HEK293 (cell line): ENCODE data around the gene PEAR1.

Experiments
- CTCF ChIA-PET: fragments of 350-600 bp; formaldehyde crosslinking; extraction: SDS; loops from one replicate; lab custom pipeline; 2021; ENCODE audit warnings: antibody characterized with exemption; lab: Yijun Ruan, JAX
- POLR2A ChIA-PET: fragments of 300-600 bp; formaldehyde crosslinking; extraction: SDS; loops from one replicate; lab custom pipeline; 2020; ENCODE audit warnings: antibody characterized with exemption, inconsistent platforms; lab: Yijun Ruan, JAX
- H3K27ac ChIP-seq: fragments of 200-500 bp; sonication (Bioruptor generic); 2 replicates; pipeline ENCODE4 v1.5.1; 2014; ENCODE audit warnings: low read depth, low read length, control low read depth, inconsistent platforms; ENCODE audit errors: extremely low read depth
- H3K36me3 ChIP-seq, 2 experiments: fragments of 200-500 bp in 1 of 2; sonication (Bioruptor generic) in 1 of 2; 1 replicate in 1 of 2; 2 replicates in 1 of 2; pipeline ENCODE4 v1.5.1; 2014 to 2017; ENCODE audit warnings: inconsistent platforms in 2 of 2, low read length in 2 of 2; ENCODE audit not compliant: control insufficient read depth in 2 of 2, insufficient read depth in 1 of 2
- H3K4me1 ChIP-seq: fragments of 200-500 bp; sonication (Bioruptor generic); 2 replicates; pipeline ENCODE4 v1.5.1; 2014; ENCODE audit warnings: mild to moderate bottlenecking, low read length, inconsistent platforms; ENCODE audit not compliant: control insufficient read depth, insufficient read depth
- H3K4me3 ChIP-seq: 2 replicates; pipeline ENCODE4 v1.5.1; 2011; ENCODE audit warnings: low read depth, mild to moderate bottlenecking, control low read depth, low read length, moderate library complexity
- H3K9me3 ChIP-seq: fragments of 200-500 bp; sonication (Bioruptor generic); 2 replicates; pipeline ENCODE4 v1.5.1; 2014; ENCODE audit warnings: low read depth, low read length, inconsistent platforms; ENCODE audit not compliant: control insufficient read depth, insufficient read depth
- ATF2 ChIP-seq: fragments of 450-650 bp; formaldehyde crosslinking; IDR thresholded peaks from 2 replicates; pipeline ENCODE4 v1.5.1; 2016; ENCODE audit warnings: missing biosample characterization, missing genetic modification characterization, low read depth
- KLF17 ChIP-seq: fragments of 450-650 bp; formaldehyde crosslinking; IDR thresholded peaks from 2 replicates; pipeline ENCODE4 v1.5.1; 2016; ENCODE audit warnings: missing biosample characterization, missing genetic modification characterization
- ZBTB21 ChIP-seq: fragments of 450-650 bp; formaldehyde crosslinking; IDR thresholded peaks from 2 replicates; pipeline ENCODE4 v1.5.1; 2017; ENCODE audit warnings: missing biosample characterization, missing genetic modification characterization
- ZFP37 ChIP-seq: fragments of 450-650 bp; formaldehyde crosslinking; IDR thresholded peaks from 2 replicates; pipeline ENCODE4 v1.5.1; 2016; ENCODE audit warnings: missing biosample characterization, missing genetic modification characterization
- ZNF114 ChIP-seq: fragments of 450-650 bp; formaldehyde crosslinking; IDR thresholded peaks from 2 replicates; pipeline ENCODE4 v1.5.0; 2017; ENCODE audit warnings: missing biosample characterization, missing genetic modification characterization
- ZNF121 ChIP-seq: fragments of 450-650 bp; formaldehyde crosslinking; IDR thresholded peaks from 2 replicates; pipeline ENCODE4 v1.5.1; 2016; ENCODE audit warnings: missing biosample characterization, missing genetic modification characterization
- ZNF133 ChIP-seq: fragments of 450-650 bp; formaldehyde crosslinking; IDR thresholded peaks from 2 replicates; pipeline ENCODE4 v1.5.1; 2016; ENCODE audit warnings: missing biosample characterization, missing genetic modification characterization
- ZNF140 ChIP-seq: fragments of 450-650 bp; formaldehyde crosslinking; IDR thresholded peaks from 2 replicates; pipeline ENCODE4 v1.5.1; 2016; ENCODE audit warnings: missing biosample characterization, missing genetic modification characterization
- ZNF175 ChIP-seq: fragments of 450-650 bp; formaldehyde crosslinking; IDR thresholded peaks from 2 replicates; pipeline ENCODE4 v1.5.1; 2016; ENCODE audit warnings: missing biosample characterization, missing genetic modification characterization
- ZNF19 ChIP-seq: fragments of 450-650 bp; formaldehyde crosslinking; IDR thresholded peaks from 2 replicates; pipeline ENCODE4; 2016; ENCODE audit warnings: missing biosample characterization, missing genetic modification characterization, low read depth
- ZNF423 ChIP-seq: fragments of 450-650 bp; formaldehyde crosslinking; IDR thresholded peaks from 2 replicates; pipeline ENCODE4 v1.5.1; 2016; ENCODE audit warnings: missing biosample characterization, missing genetic modification characterization
- ZNF558 ChIP-seq: fragments of 450-650 bp; formaldehyde crosslinking; IDR thresholded peaks from 2 replicates; pipeline ENCODE4 v1.5.1; 2016; ENCODE audit warnings: missing biosample characterization, missing genetic modification characterization
- ZNF664 ChIP-seq: fragments of 450-650 bp; formaldehyde crosslinking; IDR thresholded peaks from 2 replicates; pipeline ENCODE4 v1.5.1; 2016; ENCODE audit warnings: missing biosample characterization, missing genetic modification characterization
- ZNF701 ChIP-seq: fragments of 450-650 bp; formaldehyde crosslinking; IDR thresholded peaks from 2 replicates; pipeline ENCODE4 v1.5.1; 2016; ENCODE audit warnings: missing biosample characterization, missing genetic modification characterization
- ZNF768 ChIP-seq: fragments of 450-650 bp; formaldehyde crosslinking; IDR thresholded peaks from 2 replicates; pipeline ENCODE4 v1.5.1; 2018; ENCODE audit warnings: missing biosample characterization, mild to moderate bottlenecking, missing genetic modification characterization
- TF ChIP-seq, protein P1 (sequence below): fragments of 450-650 bp; formaldehyde crosslinking; IDR thresholded peaks from 2 replicates; pipeline ENCODE4 v1.5.1; 2017; ENCODE audit warnings: missing biosample characterization, missing genetic modification characterization
- TF ChIP-seq, protein P2 (sequence below): fragments of 450-650 bp; formaldehyde crosslinking; IDR thresholded peaks from 2 replicates; pipeline ENCODE4 v1.5.1; 2016; ENCODE audit warnings: missing biosample characterization, missing genetic modification characterization
- TF ChIP-seq, protein P3 (sequence below): fragments of 450-650 bp; formaldehyde crosslinking; IDR thresholded peaks from 2 replicates; pipeline ENCODE4 v1.5.0; 2017; ENCODE audit warnings: missing biosample characterization, missing genetic modification characterization, borderline replicate concordance
- TF ChIP-seq, protein P4 (sequence below): fragments of 450-650 bp; formaldehyde crosslinking; conservative IDR thresholded peaks from 2 replicates; pipeline ENCODE4 v1.5.1; 2016; ENCODE audit warnings: low read depth, missing biosample characterization, missing genetic modification characterization

PEAR1 gene

GRCh38 chr1:156942576-156942975 lies 49.1 kb downstream of the PEAR1 start (continued):
- TF ChIP-seq, protein P1, sequence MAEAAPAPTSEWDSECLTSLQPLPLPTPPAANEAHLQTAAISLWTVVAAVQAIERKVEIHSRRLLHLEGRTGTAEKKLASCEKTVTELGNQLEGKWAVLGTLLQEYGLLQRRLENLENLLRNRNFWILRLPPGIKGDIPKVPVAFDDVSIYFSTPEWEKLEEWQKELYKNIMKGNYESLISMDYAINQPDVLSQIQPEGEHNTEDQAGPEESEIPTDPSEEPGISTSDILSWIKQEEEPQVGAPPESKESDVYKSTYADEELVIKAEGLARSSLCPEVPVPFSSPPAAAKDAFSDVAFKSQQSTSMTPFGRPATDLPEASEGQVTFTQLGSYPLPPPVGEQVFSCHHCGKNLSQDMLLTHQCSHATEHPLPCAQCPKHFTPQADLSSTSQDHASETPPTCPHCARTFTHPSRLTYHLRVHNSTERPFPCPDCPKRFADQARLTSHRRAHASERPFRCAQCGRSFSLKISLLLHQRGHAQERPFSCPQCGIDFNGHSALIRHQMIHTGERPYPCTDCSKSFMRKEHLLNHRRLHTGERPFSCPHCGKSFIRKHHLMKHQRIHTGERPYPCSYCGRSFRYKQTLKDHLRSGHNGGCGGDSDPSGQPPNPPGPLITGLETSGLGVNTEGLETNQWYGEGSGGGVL (tag by site-specific recombination): no peak
- TF ChIP-seq ZNF121 (tag by site-specific recombination): no peak
- TF ChIP-seq, protein P2, sequence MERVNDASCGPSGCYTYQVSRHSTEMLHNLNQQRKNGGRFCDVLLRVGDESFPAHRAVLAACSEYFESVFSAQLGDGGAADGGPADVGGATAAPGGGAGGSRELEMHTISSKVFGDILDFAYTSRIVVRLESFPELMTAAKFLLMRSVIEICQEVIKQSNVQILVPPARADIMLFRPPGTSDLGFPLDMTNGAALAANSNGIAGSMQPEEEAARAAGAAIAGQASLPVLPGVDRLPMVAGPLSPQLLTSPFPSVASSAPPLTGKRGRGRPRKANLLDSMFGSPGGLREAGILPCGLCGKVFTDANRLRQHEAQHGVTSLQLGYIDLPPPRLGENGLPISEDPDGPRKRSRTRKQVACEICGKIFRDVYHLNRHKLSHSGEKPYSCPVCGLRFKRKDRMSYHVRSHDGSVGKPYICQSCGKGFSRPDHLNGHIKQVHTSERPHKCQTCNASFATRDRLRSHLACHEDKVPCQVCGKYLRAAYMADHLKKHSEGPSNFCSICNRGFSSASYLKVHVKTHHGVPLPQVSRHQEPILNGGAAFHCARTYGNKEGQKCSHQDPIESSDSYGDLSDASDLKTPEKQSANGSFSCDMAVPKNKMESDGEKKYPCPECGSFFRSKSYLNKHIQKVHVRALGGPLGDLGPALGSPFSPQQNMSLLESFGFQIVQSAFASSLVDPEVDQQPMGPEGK (tag by site-specific recombination): no peak
- TF ChIP-seq, protein P3, sequence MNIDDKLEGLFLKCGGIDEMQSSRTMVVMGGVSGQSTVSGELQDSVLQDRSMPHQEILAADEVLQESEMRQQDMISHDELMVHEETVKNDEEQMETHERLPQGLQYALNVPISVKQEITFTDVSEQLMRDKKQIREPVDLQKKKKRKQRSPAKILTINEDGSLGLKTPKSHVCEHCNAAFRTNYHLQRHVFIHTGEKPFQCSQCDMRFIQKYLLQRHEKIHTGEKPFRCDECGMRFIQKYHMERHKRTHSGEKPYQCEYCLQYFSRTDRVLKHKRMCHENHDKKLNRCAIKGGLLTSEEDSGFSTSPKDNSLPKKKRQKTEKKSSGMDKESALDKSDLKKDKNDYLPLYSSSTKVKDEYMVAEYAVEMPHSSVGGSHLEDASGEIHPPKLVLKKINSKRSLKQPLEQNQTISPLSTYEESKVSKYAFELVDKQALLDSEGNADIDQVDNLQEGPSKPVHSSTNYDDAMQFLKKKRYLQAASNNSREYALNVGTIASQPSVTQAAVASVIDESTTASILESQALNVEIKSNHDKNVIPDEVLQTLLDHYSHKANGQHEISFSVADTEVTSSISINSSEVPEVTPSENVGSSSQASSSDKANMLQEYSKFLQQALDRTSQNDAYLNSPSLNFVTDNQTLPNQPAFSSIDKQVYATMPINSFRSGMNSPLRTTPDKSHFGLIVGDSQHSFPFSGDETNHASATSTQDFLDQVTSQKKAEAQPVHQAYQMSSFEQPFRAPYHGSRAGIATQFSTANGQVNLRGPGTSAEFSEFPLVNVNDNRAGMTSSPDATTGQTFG (tag by site-specific recombination): no peak
- TF ChIP-seq ZNF701 (tag by site-specific recombination): no peak
- no peak for TF ChIP-seq ZNF19
- no peak for TF ChIP-seq ZNF768
- TF ChIP-seq ATF2 (tag by site-specific recombination): no peak
- no peak for TF ChIP-seq ZNF133
- no peak for TF ChIP-seq ZNF175
- no peak for TF ChIP-seq ZBTB21 (tag by site-specific recombination)
- no peak for TF ChIP-seq ZNF664 (tag by site-specific recombination)
- TF ChIP-seq KLF17 (tag by site-specific recombination): no peak

DNA sequence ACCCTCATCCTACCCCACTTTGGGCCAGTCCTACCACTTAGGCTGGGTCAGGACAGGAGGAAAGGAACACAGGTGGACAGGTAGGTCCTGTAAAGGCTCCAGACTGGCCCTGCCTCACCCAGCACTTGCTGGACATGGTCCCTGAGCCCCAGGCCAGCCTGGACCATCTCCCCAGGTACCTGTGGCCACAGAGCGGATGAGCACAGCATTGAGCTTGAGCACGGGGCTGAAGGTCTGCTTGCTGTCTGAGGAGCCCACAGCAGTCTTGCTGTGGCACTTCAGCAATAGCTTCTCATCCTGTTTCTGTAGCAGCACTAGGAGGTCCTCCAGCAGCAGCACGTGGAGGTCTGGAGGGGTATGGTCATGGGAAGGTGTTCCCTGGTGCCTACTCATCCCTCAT lies 50.2 kb downstream of the PEAR1 start:
- Histone ChIP-seq H3K4me3 (no peak overlapping the region), H3K4me1 (no peaks in the 10 kb centered on the region), H3K27ac (no peak overlapping the region), H3K36me3 (peaks cover 0 to 100% of the 10 kb centered on the region in 2 experiments; a peak in 2 of 3 replicates), H3K9me3 (no peaks in the 10 kb centered on the region)
- ChIA-PET CTCF (no interaction called here), POLR2A (no interaction called here)
- TF ChIP-seq ZFP37 (tag by site-specific recombination) (no peak), ZNF558 (tag by site-specific recombination) (no peak), ZNF423 (tag by site-specific recombination) (no peak), ZNF114 (no peak), ZNF19 (no peak), ZNF140 (tag by site-specific recombination) (no peak)
- TF ChIP-seq, protein P4, sequence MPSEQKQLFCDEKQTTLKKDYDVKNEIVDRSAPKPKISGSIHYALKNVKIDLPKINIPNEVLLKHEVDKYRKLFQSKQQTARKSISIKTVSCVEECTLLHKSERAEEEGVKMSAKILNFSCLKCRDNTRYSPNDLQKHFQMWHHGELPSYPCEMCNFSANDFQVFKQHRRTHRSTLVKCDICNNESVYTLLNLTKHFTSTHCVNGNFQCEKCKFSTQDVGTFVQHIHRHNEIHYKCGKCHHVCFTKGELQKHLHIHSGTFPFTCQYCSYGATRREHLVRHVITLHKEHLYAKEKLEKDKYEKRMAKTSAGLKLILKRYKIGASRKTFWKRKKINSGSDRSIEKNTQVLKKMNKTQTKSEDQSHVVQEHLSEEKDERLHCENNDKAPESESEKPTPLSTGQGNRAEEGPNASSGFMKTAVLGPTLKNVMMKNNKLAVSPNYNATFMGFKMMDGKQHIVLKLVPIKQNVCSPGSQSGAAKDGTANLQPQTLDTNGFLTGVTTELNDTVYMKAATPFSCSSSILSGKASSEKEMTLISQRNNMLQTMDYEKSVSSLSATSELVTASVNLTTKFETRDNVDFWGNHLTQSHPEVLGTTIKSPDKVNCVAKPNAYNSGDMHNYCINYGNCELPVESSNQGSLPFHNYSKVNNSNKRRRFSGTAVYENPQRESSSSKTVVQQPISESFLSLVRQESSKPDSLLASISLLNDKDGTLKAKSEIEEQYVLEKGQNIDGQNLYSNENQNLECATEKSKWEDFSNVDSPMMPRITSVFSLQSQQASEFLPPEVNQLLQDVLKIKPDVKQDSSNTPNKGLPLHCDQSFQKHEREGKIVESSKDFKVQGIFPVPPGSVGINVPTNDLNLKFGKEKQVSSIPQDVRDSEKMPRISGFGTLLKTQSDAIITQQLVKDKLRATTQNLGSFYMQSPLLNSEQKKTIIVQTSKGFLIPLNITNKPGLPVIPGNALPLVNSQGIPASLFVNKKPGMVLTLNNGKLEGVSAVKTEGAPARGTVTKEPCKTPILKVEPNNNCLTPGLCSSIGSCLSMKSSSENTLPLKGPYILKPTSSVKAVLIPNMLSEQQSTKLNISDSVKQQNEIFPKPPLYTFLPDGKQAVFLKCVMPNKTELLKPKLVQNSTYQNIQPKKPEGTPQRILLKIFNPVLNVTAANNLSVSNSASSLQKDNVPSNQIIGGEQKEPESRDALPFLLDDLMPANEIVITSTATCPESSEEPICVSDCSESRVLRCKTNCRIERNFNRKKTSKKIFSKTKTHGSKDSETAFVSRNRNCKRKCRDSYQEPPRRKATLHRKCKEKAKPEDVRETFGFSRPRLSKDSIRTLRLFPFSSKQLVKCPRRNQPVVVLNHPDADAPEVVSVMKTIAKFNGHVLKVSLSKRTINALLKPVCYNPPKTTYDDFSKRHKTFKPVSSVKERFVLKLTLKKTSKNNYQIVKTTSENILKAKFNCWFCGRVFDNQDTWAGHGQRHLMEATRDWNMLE (tag by site-specific recombination): no peak
